Hematopoietic multipotent progenitor cell treated with erythropoietin and hydrocortisone succinate and interleukin-3 and kit ligand, for 17 days (in vitro differentiated cells): ENCODE measurements around the gene PRKAB1.

Experiments
- DNase-seq: peaks from one replicate; pipeline ENCODE4 v3.0.0-alpha.2; 2015; ENCODE audit warnings: low spot score

PRKAB1 gene

DNA sequence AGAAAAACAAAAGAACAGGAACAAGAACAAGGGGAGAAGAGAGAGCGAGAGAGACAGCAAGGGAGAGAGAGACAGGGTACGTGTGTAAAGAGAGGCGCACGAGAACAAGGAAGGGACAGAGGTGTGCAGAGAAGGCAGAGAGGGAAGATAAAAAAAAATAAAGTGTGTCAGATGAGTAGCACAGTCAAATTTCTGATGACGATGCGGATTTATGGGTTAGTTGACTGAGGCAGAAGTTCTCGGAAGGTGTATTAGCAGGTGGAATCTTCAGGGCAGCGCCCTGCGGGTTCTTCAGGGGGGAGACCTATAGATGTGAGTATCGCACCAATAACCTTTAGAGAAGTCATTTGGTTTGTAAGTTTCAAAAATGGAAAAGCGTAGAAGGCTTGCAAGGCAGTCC is 44.8 kb downstream of the PRKAB1 start:
- no peak for DNase-seq

DNA sequence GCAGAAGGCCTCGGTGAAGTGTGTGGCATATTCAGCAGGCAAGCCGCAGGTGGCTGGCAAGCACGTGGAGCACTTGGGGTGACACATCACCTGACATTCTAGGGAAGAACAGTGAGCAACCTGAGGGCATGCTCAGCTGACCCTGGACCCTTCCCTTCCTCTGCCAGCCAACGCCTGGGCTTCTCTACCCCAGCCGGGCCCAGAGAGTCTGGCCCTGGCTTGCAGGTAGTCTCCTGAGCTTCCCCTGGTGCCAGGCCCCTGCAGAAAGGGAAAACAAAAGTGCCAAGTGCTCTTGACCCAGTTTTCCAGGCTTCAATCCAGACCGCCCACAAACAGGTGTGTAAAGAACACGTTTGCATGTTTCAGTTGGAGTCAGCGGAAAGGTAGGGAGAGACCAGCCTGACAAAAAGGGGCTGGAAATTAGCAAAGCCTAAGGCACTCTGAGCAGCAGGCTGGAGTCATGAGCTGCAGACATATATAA is 45.7 kb downstream of the PRKAB1 start:
- no peak for DNase-seq

GRCh38 chr12:119714614-119715267 is 46.8 kb downstream of the PRKAB1 start:
- no peak for DNase-seq

GRCh38 chr12:119715268-119715620 is 47.3 kb downstream of the PRKAB1 start:
- DNase-seq = no peak

- no peak for DNase-seq
Measured at GRCh38 chr12:119718141-119718540, 50.2 kb downstream of the PRKAB1 start.

GRCh38 chr12:119720349-119720748 is 52.4 kb downstream of the PRKAB1 start:
- no peak for DNase-seq

- no peak for DNase-seq
Measured at GRCh38 chr12:119721306-119721705, 53.4 kb downstream of the PRKAB1 start.

- DNase-seq = no peak
Measured at GRCh38 chr12:119725523-119725922, 57.6 kb downstream of the PRKAB1 start.

DNA sequence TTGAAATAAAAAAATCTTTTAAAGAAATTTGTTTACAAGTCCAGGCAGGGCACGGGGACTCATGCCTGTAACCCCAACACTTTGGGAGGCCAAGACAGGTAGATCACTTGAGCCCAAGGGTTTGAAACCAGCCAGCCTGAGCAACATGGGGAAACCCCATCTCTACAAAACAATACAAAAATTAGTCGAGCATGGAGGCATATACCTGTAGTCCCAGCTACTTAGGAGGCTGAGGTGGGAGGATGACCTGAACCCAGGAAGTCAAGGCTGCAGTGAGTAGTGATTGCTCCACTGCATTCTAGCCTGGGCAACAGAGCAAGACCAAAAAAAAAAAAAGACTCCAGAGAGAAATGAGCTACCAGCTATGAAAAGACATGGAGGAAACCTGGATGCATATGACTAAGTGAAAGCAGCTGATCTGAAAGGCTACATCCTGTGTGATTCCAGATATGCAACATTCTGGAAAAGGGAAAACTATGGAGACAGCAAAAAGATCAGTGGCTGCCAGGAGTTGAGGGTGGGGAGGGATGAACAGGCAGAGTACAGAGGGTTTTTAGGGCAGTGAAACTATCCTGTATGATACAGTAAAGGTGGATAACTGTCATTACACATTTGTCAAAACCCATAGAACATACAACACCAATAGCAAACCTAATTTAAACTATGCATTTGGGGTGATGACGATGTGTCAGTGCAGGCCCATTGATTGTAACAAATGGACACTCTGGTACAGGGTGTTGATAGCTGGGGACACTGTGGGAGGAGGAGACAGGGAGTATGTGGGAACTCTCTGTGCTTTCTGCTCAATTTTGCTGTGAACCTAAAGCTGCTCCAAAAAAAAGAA is 59.9 kb downstream of the PRKAB1 start:
- no peak for DNase-seq

DNA sequence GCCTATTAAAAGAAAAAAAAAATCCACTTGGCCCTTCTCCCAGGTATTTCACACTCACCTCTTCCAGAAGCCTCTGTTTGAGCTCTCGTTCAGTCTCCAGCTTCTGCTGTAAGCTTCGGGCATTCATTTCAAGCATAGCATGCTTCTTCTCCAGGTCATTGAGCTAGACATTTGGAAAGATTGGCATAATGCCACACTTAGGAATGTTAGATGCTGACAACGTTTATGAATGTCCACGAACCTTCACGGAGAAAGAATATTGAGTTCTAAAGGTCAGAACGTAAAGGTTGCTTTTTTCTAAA is 60.5 kb downstream of the PRKAB1 start:
- no peak for DNase-seq

GRCh38 chr12:119729871-119730270 is 61.9 kb downstream of the PRKAB1 start:
- DNase-seq = no peak

DNA sequence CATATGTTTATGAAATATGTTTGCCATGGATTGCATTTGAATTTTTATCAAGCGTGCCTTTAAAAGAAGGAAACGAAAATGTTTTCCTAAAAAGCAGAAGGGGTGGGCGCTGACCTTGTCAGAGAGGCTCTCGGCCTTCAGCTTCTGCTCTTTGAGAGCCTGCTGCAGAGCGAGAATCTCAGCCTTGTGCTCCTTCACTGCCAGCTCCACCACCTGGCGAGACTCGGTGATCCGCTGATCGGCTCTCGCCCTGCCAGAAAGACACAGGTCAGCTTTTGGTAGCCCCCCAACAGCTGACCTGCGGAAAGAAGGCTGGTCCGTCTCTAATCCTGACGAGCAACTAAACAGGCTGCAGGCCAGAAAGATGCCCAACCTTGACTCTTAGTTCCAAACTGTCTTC is 62.4 kb downstream of the PRKAB1 start:
- DNase-seq = no peak
